Neural progenitor cell (in vitro differentiated cells): ENCODE measurements around the gene RNF40.
"Not testable (repeated sequence)": the region's sequence is repeated elsewhere in the genome, so short reads cannot be mapped to it uniquely, and the experiment has no call there.

ENCODE experiments used
- EZH2 ChIP-seq: fragments of 200-600 bp; sonication (generic); IDR thresholded peaks from 2 replicates; pipeline ENCODE4 v1.6.1; 2017; ENCODE audit warnings: antibody characterized with exemption, mild to moderate bottlenecking, moderate library complexity
- EZH2phosphoT487 ChIP-seq: fragments of 200-600 bp; sonication (generic); IDR thresholded peaks from 2 replicates; pipeline ENCODE4 v1.6.1; 2017; ENCODE audit warnings: antibody characterized with exemption
- TF ChIP-seq, protein P1 (sequence below): fragments of 200-600 bp; sonication (generic); IDR thresholded peaks from 2 replicates; pipeline ENCODE4 v1.5.1; 2017; ENCODE audit warnings: antibody characterized with exemption, mild to moderate bottlenecking

DNA sequence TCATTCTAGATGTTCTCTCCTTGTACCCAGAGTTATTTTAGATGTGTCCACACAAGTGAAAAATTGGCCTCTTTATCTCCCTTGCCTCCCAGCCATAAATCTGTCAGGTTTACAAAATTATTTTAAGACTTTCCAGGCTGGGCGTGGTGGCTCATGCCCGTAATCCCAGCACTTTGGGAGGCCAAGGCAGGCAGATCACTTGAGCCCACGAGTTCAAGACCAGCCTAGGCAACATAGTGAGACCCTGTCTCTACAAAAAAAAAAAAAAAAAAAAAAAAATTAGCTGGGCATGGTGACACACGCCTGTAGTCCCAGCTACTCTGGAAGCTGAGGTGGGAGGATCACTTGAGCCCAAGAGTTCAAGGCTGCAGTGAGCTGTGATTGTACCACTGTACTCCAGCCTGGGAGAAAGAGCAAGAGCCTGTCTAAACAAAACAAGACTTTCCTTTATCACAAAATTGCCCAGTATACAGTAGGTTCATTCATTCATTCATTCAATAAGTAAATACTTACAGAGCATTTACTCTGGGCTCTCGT lies 46.8 kb downstream of the RNF40 start:
- not testable (repeated sequence) for TF ChIP-seq EZH2, EZH2phosphoT487
- TF ChIP-seq, protein P1, sequence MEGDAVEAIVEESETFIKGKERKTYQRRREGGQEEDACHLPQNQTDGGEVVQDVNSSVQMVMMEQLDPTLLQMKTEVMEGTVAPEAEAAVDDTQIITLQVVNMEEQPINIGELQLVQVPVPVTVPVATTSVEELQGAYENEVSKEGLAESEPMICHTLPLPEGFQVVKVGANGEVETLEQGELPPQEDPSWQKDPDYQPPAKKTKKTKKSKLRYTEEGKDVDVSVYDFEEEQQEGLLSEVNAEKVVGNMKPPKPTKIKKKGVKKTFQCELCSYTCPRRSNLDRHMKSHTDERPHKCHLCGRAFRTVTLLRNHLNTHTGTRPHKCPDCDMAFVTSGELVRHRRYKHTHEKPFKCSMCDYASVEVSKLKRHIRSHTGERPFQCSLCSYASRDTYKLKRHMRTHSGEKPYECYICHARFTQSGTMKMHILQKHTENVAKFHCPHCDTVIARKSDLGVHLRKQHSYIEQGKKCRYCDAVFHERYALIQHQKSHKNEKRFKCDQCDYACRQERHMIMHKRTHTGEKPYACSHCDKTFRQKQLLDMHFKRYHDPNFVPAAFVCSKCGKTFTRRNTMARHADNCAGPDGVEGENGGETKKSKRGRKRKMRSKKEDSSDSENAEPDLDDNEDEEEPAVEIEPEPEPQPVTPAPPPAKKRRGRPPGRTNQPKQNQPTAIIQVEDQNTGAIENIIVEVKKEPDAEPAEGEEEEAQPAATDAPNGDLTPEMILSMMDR: not testable (repeated sequence)
